Breast epithelium (tissue), 3 donors: ENCODE measurements around the gene ADARB2.

Experiments
- POLR2A ChIP-seq: fragments of 450-650 bp; IDR thresholded peaks from one replicate; pipeline ENCODE4 v1.6.1; 2016; ENCODE audit warnings: antibody characterized with exemption, mild to moderate bottlenecking, moderate library complexity
- POLR2AphosphoS5 ChIP-seq, 3 donors: sonication (generic); formaldehyde crosslinking; IDR thresholded peaks; one replicate each; pipeline ENCODE4 v1.6.1; 2017; ENCODE audit warnings: antibody characterized with exemption in 3 of 3
- TF ChIP-seq, protein P1 (sequence below), 3 donors: fragments of 450-650 bp; IDR thresholded peaks; one replicate each; pipeline ENCODE4 v1.5.1; 2016 to 2017; ENCODE audit warnings: antibody characterized with exemption in 3 of 3, mild to moderate bottlenecking in 3 of 3, moderate library complexity in 3 of 3

DNA sequence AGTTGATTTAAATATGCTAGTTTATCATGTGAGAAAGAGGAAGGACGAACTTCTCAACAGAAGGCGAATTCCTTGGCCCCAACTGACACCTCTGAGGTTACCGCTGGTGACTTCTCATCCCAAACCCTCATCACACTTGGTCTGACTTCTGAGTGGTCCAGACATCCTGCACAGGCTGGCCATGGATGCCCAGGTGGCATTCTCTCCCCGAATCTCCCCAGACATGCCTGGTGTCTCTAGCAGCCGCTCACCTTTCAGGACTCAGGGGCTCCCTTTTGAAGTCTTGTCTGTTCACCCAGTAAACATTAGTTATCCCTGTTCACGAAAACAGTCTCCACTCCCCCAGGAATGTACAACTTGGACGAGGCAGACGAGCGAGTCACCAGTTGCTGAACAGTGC lies 157.7 kb downstream of the ADARB2 start:
- TF ChIP-seq, protein P1, sequence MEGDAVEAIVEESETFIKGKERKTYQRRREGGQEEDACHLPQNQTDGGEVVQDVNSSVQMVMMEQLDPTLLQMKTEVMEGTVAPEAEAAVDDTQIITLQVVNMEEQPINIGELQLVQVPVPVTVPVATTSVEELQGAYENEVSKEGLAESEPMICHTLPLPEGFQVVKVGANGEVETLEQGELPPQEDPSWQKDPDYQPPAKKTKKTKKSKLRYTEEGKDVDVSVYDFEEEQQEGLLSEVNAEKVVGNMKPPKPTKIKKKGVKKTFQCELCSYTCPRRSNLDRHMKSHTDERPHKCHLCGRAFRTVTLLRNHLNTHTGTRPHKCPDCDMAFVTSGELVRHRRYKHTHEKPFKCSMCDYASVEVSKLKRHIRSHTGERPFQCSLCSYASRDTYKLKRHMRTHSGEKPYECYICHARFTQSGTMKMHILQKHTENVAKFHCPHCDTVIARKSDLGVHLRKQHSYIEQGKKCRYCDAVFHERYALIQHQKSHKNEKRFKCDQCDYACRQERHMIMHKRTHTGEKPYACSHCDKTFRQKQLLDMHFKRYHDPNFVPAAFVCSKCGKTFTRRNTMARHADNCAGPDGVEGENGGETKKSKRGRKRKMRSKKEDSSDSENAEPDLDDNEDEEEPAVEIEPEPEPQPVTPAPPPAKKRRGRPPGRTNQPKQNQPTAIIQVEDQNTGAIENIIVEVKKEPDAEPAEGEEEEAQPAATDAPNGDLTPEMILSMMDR (IDR thresholded peaks at IDR 0.05), result no peak
- TF ChIP-seq POLR2A (no peak), POLR2AphosphoS5 (IDR thresholded peaks at IDR 0.05) (no peak)
